A549 (cell line): ENCODE results near the gene BOC.

Experiments
- CBX2 ChIP-seq: fragments of 200-600 bp; sonication (generic); IDR thresholded peaks from 2 replicates; pipeline ENCODE4 v1.6.1; 2016; ENCODE audit warnings: low read depth, mild to moderate bottlenecking, borderline replicate concordance
- CEBPB ChIP-seq, 2 experiments: fragments of >200 bp in 1 of 2; sonication (Bioruptor Twin) in 1 of 2; formaldehyde crosslinking in 1 of 2; IDR thresholded peaks; 2 replicates each; pipeline ENCODE4 v1.6.1; 2012 to 2016
- CHD2 ChIP-seq: fragments of 150-350 bp; IDR thresholded peaks from 2 replicates; pipeline ENCODE4 v1.6.1; 2014; ENCODE audit warnings: low read length; ENCODE audit not compliant: partially characterized antibody
- CTCF ChIP-seq: fragments of >200 bp; sonication (Bioruptor Twin); formaldehyde crosslinking; IDR thresholded peaks from 3 replicates; pipeline ENCODE4 v1.5.1; 2016
- ESRRA ChIP-seq: fragments of 150-350 bp; IDR thresholded peaks from 2 replicates; pipeline ENCODE4 v1.6.1; 2014; ENCODE audit warnings: mild to moderate bottlenecking, low read length, borderline replicate concordance
- HDAC2 ChIP-seq: fragments of 200-600 bp; sonication (generic); IDR thresholded peaks from 2 replicates; pipeline ENCODE4 v1.6.1; 2016
- JUN ChIP-seq, 2 experiments: fragments of >200 bp; sonication (Bioruptor Twin); formaldehyde crosslinking; IDR thresholded peaks; 2 replicates in 1 of 2; 3 replicates in 1 of 2; pipeline ENCODE4 v1.6.1; 2016 to 2017
- KDM5A ChIP-seq: fragments of 200-600 bp; sonication (generic); IDR thresholded peaks from 2 replicates; pipeline ENCODE4 v1.6.1; 2016; ENCODE audit warnings: antibody characterized with exemption, mild to moderate bottlenecking
- MAZ ChIP-seq: fragments of 150-350 bp; IDR thresholded peaks from 2 replicates; pipeline ENCODE4 v1.6.1; 2014; ENCODE audit warnings: antibody characterized with exemption, low read depth, low read length, borderline replicate concordance
- MYC ChIP-seq: IDR thresholded peaks from 2 replicates; pipeline ENCODE4 v1.6.1; 2012; ENCODE audit warnings: mild to moderate bottlenecking, inconsistent platforms, low read length, improper control_type of control experiment, borderline replicate concordance
- POLR2A ChIP-seq: IDR thresholded peaks from 2 replicates; pipeline ENCODE4 v1.6.1; 2012; ENCODE audit warnings: mild to moderate bottlenecking, low read length
- USF2 ChIP-seq: fragments of 450-650 bp; IDR thresholded peaks from 2 replicates; pipeline ENCODE4 v1.6.1; 2014; ENCODE audit warnings: antibody characterized with exemption
- ZFP36 ChIP-seq: fragments of 450-650 bp; IDR thresholded peaks from 2 replicates; pipeline ENCODE4 v1.6.1; 2014; ENCODE audit warnings: borderline replicate concordance; ENCODE audit not compliant: partially characterized antibody

- TF ChIP-seq POLR2A: no peak
- TF ChIP-seq CTCF: no peak
- no peak for TF ChIP-seq MAZ
- no peak for TF ChIP-seq KDM5A
- TF ChIP-seq CHD2: no peak
- no peak for TF ChIP-seq USF2
- no peak for TF ChIP-seq HDAC2
- TF ChIP-seq JUN (IDR thresholded peaks at IDR 0.05): no peak
- no peak for TF ChIP-seq CBX2
- TF ChIP-seq MYC: no peak
- TF ChIP-seq ZFP36: no peak
- TF ChIP-seq CEBPB (IDR thresholded peaks at IDR 0.05): no peak
- TF ChIP-seq ESRRA: no peak
Observed at GRCh38 chr3:113232342-113232741, 21.0 kb downstream of the BOC start.
